ENCODE results near the gene MAGOHB.
A peak's percentile ranks its signal among the peaks of the same experiment; 100 is the strongest.
"Not testable (repeated sequence)": the region's sequence is repeated elsewhere in the genome, so short reads cannot be mapped to it uniquely, and the experiment has no call there.

Gene MAGOHB

GRCh38 chr12:10613349-10614055 is at the start of gene MAGOHB:
TSS of gene MAGOHB (minus strand) at chr12:10613609. CDS start at chr12:10613532, 77 bp downstream.
- DNase-seq = peak; percentile 97

GRCh38 chr12:10661338-10661737 is 47.9 kb upstream of the MAGOHB start:
- no peak for DNase-seq

DNA sequence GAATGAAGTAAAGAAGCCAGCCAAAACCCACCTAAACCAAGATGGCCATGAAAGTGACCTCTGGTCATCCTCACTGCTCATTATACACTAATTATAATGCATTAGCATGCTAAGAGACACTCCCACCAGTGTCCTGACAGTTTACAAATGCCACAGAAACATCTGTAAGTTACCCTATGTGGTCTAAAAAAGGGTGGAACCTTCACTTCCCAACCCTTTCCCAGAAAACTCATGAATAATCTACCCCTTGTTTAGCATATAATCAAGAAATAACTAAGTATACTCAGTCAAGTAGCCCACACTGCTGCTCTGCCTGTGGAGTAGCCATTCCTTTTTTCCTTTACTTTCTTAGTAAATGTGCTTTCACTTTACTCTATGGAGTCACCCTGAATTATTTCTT is 40.6 kb upstream of the MAGOHB start:
- DNase-seq = no peak

DNA sequence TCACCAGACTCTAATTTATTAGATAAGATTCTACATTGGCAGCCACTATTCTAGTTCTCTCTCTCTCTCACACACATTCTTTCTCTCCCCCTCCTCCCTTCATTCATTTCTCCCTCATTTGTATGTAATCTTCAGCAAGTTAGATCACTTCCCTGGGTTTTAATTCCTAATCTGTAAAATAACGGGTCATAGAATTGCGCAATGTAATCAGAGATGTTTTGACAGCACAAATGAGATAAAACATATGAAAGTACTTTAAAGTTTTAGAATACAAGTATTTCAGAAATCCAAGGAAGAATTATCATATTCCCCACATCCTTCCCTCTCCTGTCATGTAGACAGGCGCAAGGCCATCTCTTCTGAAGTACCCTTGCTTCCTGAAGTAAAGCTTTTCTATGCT is 38.8 kb upstream of the MAGOHB start:
- DNase-seq = no peak

- DNase-seq = not testable (repeated sequence)
Observed at GRCh38 chr12:10646576-10646975, 33.2 kb upstream of the MAGOHB start.

DNA sequence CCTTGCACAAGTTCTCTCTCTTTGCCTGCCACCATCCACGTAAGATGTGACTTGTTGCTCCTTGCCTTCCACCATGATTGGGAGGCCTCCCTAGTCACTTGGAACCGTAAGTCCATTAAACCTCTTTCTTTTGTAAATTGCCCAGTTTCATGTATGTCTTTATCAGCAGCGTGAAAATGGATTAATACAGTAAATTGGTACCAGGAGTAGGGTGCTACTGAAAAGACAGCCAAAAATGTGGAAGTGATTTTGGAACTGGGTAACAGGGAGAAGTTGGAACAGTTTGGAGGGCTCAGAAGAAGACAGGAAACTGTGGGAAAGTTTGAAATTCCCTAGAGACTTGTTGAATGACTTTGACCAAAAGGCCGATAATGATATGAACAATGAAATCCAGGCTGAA is 32.5 kb upstream of the MAGOHB start:
- DNase-seq = no peak

DNA sequence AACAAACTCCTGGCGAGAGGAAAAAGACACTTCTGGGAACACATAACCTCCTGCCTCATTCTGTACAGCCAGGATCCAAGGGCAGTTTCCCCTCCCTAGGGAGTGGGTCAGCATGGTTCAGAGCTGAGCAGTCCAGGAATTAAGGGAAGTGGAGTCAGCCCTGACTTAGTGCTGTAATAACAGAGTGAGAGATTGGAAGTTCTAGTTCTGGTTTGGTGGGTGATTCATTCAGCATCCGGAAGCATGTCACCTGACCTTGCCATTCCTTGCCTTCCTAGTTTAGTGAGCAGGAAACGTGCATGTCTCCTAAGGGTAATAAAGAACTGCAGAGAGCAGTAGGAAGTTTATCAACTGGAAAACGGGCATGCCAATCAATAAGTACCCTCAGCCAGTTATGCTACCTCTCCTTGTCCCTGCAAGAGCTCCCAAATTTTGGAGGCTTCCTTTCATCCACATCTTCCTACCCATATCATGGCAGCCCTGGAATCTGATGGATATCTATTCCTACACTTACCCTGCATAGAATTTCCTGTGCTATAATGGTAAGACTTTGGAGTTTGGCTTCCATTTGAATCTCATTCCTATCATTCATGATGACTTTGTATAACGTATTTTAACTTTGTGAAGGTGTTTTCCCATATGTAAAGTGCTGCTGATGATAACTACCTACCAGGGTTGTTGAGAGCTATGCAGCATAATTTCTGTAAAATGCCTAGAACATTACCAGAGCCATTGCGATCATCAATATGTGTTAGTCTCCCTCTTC is 28.5 kb upstream of the MAGOHB start:
- no peak for DNase-seq

DNA sequence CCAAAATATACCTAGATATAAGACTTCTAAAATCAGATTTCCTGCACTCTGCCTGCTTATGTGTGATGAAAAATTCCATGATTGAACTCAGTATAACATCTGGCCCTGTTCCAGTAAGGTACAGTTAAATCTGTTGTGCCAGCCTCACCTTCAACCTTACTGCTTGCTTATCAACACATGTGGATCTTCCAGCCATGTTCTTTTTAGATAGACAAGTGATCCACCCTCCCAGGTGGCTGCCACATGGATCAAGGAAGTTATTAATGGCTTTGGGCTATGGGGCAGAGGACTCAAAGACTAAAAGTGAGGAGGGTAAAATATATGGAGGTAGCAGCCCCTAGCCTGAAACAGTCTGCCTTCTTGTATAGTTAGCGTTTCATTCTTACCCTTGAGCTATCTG is 25.3 kb upstream of the MAGOHB start:
- DNase-seq = no peak

GRCh38 chr12:10636611-10637010 is 23.2 kb upstream of the MAGOHB start:
- DNase-seq = no peak

- no peak for DNase-seq
Observed at GRCh38 chr12:10636124-10636523, 22.7 kb upstream of the MAGOHB start.

DNA sequence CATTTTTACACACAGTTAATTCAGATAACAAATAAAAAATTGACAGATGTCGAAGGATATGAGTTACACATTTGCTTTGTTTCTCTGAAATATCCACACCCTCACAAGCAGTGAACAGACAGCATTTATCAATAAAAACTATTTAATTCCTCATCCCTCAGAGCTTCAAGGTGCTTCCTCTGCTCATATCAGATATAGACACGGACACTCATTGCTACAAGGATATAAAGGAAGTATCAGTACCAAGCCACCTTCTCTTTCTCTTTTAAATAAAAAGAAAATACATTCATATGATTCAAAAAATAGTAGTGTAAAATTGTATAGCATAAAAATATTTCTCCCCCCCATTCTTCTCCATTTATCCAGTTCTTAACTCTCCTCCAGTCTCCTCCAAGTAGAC is 21.9 kb upstream of the MAGOHB start:
- no peak for DNase-seq

GRCh38 chr12:10634427-10634826 is 21.0 kb upstream of the MAGOHB start:
- no peak for DNase-seq

- no peak for DNase-seq
Observed at GRCh38 chr12:10633541-10633940, 20.1 kb upstream of the MAGOHB start.

- no peak for DNase-seq
Observed at GRCh38 chr12:10632226-10632625, 18.8 kb upstream of the MAGOHB start.

GRCh38 chr12:10624605-10625004 is 11.2 kb upstream of the MAGOHB start:
- DNase-seq = no peak

- no peak for DNase-seq
Observed at GRCh38 chr12:10623131-10623530, 9.7 kb upstream of the MAGOHB start.

GRCh38 chr12:10621278-10621677 is 7.9 kb upstream of the MAGOHB start:
- no peak for DNase-seq

DNA sequence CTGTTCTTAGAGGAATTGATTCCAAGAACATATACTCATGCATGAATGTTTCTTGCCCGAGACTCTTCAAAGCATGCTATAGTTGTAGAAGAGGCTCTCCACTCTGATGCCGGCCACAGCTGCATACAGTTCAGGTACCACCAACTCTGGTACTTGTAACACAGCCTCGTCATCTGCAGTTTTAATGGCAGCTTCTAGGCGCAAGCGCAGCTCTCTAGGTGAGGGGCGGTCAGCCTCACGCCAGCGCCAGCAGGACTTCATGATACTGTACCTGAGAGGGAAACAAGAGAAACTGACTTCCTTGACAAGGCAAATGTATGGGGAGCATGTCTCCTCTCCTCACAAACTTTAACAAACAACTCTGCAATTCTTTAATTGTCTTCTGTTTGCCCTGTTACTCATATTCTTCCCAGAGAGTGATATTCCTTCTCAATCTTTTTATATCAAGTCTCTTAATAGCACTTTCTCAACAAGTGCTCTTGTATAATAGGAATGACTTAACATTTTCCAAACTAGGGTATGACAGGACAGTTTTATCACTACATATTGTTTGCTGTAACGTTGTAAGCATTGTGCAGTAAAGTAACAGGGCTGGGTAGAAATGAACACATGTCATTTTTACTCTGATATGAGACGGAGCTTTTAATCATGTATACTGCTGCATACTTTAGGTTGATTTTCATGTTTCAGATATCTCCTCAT is 6.8 kb upstream of the MAGOHB start:
- DNase-seq = no peak

DNA sequence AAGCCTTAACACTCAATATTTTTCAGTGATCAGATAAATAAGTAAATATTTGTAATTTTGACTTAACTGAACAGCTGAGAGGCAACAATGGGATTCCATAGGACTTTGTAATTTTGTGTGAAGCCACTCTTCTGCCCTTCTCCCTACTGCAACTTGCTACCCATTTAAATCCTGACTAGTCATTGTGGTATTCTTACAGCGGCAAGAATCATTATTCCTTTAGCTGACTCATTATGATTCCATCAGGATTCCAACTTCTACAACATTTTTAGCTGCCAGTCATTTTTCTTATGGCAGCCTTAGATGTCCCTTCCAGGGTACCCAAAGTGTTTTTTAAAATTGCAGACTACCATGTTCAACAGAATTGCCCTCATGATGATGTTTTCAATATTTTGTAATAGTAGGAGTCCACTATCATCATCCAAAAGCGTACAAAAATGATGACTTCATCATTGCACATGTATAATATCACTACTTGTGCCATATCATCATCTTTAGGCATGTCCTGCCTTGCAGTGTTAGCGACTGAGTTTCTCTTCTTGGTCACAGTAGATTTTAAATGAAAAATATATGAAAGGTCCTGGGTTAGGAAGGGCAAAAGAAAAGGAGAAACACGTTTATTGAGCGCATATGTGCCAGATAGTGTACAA is 5.1 kb upstream of the MAGOHB start:
- no peak for DNase-seq

DNA sequence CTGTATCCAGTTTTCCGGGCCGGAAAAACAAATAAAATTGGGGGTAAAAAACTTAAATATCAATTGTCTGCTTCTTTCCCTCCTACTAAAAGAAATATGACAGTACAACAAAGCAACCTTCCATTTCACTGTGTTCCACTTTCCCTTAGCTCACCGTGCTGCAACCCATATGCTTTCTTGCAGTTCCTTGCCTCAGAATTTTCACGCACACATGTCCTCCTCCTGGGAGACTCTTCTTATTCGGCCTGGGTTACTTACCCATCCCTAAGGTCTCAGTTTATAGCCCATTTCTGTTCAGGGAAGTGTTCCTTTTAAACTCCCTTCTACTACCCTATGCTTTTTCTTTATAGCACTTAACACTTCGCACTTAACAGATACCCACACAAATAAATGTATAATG is 4.5 kb upstream of the MAGOHB start:
- DNase-seq = no peak

DNA sequence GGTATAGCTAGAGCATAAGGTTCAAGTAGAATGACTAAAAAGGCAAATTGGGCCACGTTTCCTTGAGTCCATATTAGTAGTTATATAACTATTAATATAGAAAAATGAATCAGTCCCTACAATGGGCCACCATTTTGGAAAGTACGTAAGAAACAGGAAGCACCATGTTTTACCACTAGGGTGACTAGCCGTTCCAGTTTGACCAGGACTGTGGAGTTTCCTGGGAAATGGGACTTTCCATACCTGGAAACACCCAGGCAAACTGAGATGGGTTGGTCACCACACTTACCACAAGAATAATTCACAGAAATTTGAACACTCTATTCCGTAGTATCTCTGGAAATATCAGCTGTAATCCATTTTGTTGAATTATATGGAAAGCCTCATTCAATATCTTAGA is 2.1 kb upstream of the MAGOHB start:
- DNase-seq = no peak

DNA sequence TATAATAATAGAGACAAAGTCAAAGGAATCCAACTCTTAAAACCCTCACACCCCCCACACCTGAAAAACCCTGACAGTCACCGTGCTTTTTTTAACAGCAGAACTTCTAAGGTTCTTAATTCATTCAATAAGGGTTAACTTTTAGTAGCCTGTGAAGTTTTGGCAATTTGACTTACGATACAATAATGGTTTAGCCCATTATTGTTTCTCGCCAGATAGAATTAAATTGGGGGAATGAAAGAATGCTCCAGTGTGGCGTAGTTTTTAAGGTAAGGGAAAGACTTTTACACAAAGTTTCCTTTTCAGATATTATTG is 604 bp upstream of the MAGOHB start:
- no peak for DNase-seq

DNA sequence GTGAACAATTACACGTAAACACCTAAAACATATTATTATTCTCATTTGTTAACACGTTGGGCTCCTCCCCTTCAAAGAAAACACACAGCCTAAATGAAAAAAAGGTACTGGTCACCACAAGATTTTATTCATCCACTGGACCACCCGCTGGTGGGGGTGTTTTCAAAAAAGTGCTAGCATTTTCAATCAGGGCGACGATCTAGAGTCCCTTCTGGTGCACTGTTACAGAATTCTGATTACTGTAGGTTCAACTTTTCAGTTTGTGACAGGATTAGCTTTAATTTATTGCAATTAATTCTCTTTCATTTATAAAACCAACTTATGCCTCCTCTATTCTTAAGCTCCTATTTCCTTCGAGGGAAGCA is 443 bp downstream of the MAGOHB start:
- no peak for DNase-seq

- no peak for DNase-seq
Observed at GRCh38 chr12:10612110-10612509, 1.3 kb downstream of the MAGOHB start.
